ENCODE measurements around the gene ANTXRL.

- TF ChIP-seq, protein P1, sequence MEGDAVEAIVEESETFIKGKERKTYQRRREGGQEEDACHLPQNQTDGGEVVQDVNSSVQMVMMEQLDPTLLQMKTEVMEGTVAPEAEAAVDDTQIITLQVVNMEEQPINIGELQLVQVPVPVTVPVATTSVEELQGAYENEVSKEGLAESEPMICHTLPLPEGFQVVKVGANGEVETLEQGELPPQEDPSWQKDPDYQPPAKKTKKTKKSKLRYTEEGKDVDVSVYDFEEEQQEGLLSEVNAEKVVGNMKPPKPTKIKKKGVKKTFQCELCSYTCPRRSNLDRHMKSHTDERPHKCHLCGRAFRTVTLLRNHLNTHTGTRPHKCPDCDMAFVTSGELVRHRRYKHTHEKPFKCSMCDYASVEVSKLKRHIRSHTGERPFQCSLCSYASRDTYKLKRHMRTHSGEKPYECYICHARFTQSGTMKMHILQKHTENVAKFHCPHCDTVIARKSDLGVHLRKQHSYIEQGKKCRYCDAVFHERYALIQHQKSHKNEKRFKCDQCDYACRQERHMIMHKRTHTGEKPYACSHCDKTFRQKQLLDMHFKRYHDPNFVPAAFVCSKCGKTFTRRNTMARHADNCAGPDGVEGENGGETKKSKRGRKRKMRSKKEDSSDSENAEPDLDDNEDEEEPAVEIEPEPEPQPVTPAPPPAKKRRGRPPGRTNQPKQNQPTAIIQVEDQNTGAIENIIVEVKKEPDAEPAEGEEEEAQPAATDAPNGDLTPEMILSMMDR (IDR thresholded peaks at IDR 0.05; ENCODE audit: poor library complexity): no peak
- TF ChIP-seq EZH2phosphoT487 (IDR thresholded peaks at IDR 0.05; ENCODE audit: low read depth, severe bottlenecking, unreplicated experiment): no peak
Measured at GRCh38 chr10:46267132-46267985, 19.4 kb upstream of the ANTXRL start.
